ENCODE results near the gene LAMTOR4. TPM values are rescaled to one million over a fixed set of nuclear protein-coding genes. Genes with fewer than 3 reads are reported as not detected.
"Not testable (repeated sequence)": the region's sequence is repeated elsewhere in the genome, so short reads cannot be mapped to it uniquely, and the experiment has no call there.

Gene LAMTOR4
- total RNA-seq, 1 experiment from 2014 or later = 145 TPM

- no peak for DNase-seq (ENCODE audit: low read depth)
Observed at GRCh38 chr7:100171087-100171681, 22.5 kb downstream of the LAMTOR4 start.

GRCh38 chr7:100171840-100172239, 23.1 kb downstream of the LAMTOR4 start:
- no peak for DNase-seq (ENCODE audit: low read depth)

- no peak for DNase-seq (ENCODE audit: low read depth)
Observed at GRCh38 chr7:100173806-100174495, 25.2 kb downstream of the LAMTOR4 start.

GRCh38 chr7:100174582-100174981, 25.9 kb downstream of the LAMTOR4 start:
- DNase-seq (ENCODE audit: low read depth) = no peak

- no peak for DNase-seq (ENCODE audit: low read depth)
Observed at GRCh38 chr7:100175296-100175935, 26.7 kb downstream of the LAMTOR4 start.

- peak; percentile 26 for DNase-seq (ENCODE audit: low read depth)
Observed at GRCh38 chr7:100176096-100177044, 27.7 kb downstream of the LAMTOR4 start.

- peak; percentile 98 for DNase-seq (ENCODE audit: low read depth)
Observed at GRCh38 chr7:100177045-100178001, 28.6 kb downstream of the LAMTOR4 start, which contains the start of the genes GPC2 and STAG3. Gene GPC2 (minus strand): TSS chr7:100177381. CDS start chr7:100177199, 182 bp downstream. Gene STAG3 (plus strand): TSS chr7:100177918. CDS start chr7:100180557, 2,639 bp downstream.

- DNase-seq (ENCODE audit: low read depth) = not testable (repeated sequence)
Observed at GRCh38 chr7:100180084-100180483, 31.4 kb downstream of the LAMTOR4 start.

GRCh38 chr7:100182616-100183015, 33.9 kb downstream of the LAMTOR4 start:
- DNase-seq (ENCODE audit: low read depth) = not testable (repeated sequence)

GRCh38 chr7:100183090-100183489, 34.4 kb downstream of the LAMTOR4 start:
- DNase-seq (ENCODE audit: low read depth) = not testable (repeated sequence)

- DNase-seq (ENCODE audit: low read depth) = no peak
Observed at GRCh38 chr7:100185726-100186125, 37.0 kb downstream of the LAMTOR4 start.

- no peak for DNase-seq (ENCODE audit: low read depth)
Observed at GRCh38 chr7:100189061-100189460, 40.3 kb downstream of the LAMTOR4 start.

- no peak for DNase-seq (ENCODE audit: low read depth)
Observed at GRCh38 chr7:100190048-100190711, 41.5 kb downstream of the LAMTOR4 start.

- peak; percentile 18 for DNase-seq (ENCODE audit: low read depth)
Observed at GRCh38 chr7:100191775-100192174, 43.1 kb downstream of the LAMTOR4 start.

- DNase-seq (ENCODE audit: low read depth) = not testable (repeated sequence)
Observed at GRCh38 chr7:100192281-100192862, 43.7 kb downstream of the LAMTOR4 start.

GRCh38 chr7:100192969-100193368, 44.3 kb downstream of the LAMTOR4 start:
- DNase-seq (ENCODE audit: low read depth) = no peak

GRCh38 chr7:100195222-100195621, 46.5 kb downstream of the LAMTOR4 start:
- DNase-seq (ENCODE audit: low read depth) = no peak

GRCh38 chr7:100195901-100196322, 47.2 kb downstream of the LAMTOR4 start:
- DNase-seq (ENCODE audit: low read depth) = not testable (repeated sequence)

GRCh38 chr7:100198266-100198665, 49.5 kb downstream of the LAMTOR4 start:
- no peak for DNase-seq (ENCODE audit: low read depth)
